Endothelial cell (in vitro differentiated cells): ENCODE data around the gene ARHGAP8. TPM values are rescaled to one million over a fixed set of nuclear protein-coding genes. Genes with fewer than 3 reads are reported as not detected.

Experiments used
- DNase-seq: peaks from one replicate; pipeline ENCODE4 v3.0.0; 2021; ENCODE audit warnings: low spot score
- H3K27ac Mint-ChIP-seq: one replicate; pipeline ENCODE4 v1.8.0; 2021; ENCODE audit warnings: mixed read lengths, inconsistent platforms; ENCODE audit not compliant: unreplicated experiment
- H3K27me3 Mint-ChIP-seq: one replicate; pipeline ENCODE4 v1.8.0; 2021; ENCODE audit warnings: mild to moderate bottlenecking, moderate library complexity, mixed read lengths, inconsistent platforms; ENCODE audit not compliant: unreplicated experiment
- H3K36me3 Mint-ChIP-seq: one replicate; pipeline ENCODE4 v1.8.0; 2021; ENCODE audit warnings: mild to moderate bottlenecking, low read depth, mixed read lengths, inconsistent platforms; ENCODE audit not compliant: unreplicated experiment
- H3K4me1 Mint-ChIP-seq: one replicate; pipeline ENCODE4 v1.8.0; 2021; ENCODE audit warnings: mild to moderate bottlenecking, mixed read lengths, inconsistent platforms; ENCODE audit not compliant: unreplicated experiment
- H3K4me3 Mint-ChIP-seq: one replicate; pipeline ENCODE4 v1.8.0; 2021; ENCODE audit warnings: mild to moderate bottlenecking, mixed read lengths, inconsistent platforms; ENCODE audit not compliant: unreplicated experiment
- H3K9me3 Mint-ChIP-seq: one replicate; pipeline ENCODE4 v1.8.0; 2021; ENCODE audit warnings: mixed read lengths, inconsistent platforms; ENCODE audit not compliant: unreplicated experiment
- long read RNA-seq: library from polyadenylated mRNA; unstranded; transcript quantifications from one replicate; pipeline ENCODE4 v2.0.0, GENCODE V29; 2020; ENCODE audit not compliant: unreplicated experiment
- total RNA-seq: library from RNA; stranded (reverse); fragmentation: NEBNext Ultra II Directional; extraction: Animal tissue kit (Norgen Biotek cat#: 25700); gene quantifications from one replicate; pipeline ENCODE4 v1.2.1, GENCODE V29; 2021; ENCODE audit not compliant: unreplicated experiment
- TF ChIP-seq, protein P1 (sequence below): fragments of 200-600 bp; sonication (generic); IDR thresholded peaks from one replicate; pipeline ENCODE4 v1.5.0; 2021; ENCODE audit warnings: antibody characterized with exemption; ENCODE audit not compliant: unreplicated experiment

ARHGAP8 gene
- total RNA-seq = 0.80 TPM
- long read RNA-seq, partial matches to known transcripts = 0 of 1 reads
- long read RNA-seq, other reads (novel, unspliced or antisense) = 0 of 1 reads

DNA sequence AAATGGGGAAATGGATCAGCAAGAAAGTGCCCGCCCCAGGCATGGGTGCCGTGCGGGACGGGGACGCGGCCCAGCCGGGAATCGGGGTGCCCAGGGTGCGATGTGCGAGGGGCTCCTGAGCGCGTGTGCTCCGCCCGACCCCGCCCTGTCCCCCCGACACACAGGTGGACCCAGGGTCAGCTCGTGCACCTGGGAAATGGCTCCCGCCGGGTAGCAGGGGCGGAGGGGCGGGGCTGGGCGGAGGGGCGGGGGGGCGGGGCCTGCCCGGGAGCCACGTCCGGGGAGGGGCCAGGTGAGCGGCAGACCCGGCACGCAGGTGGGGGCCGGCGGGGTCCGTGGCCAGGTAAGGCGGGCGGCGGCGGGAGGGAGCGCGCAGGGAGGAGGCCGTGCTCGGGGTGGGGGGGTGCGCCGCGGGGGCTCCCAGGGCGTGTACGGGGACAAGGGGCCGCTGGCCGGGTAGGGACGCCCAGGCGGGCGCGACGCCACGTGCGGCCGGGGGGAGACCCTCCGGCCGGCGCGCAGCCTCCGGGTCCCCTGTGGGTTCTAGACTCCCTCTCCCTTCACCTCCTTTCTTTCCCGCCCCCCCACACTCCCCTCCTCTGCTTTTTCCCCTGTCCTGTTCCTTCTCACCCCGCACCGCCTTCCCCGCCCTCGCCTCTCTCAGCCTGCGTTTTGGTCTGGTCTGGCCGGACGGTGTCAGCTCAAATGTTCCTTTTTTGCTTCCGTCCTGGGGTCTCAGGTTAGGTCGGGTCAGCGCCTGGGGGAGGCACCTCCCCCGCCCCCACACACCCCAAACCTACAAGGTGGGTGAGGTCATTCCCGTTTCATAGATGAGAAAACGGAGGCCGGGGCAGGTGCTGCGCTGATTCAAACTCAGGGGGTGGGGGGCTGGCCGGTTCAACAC is at the start of gene ARHGAP8:
ARHGAP8 (plus strand) TSS at position 291 of the 904 bp plus-strand sequence. CDS start 33,953 bp downstream, outside the sequence.
- TF ChIP-seq, protein P1, sequence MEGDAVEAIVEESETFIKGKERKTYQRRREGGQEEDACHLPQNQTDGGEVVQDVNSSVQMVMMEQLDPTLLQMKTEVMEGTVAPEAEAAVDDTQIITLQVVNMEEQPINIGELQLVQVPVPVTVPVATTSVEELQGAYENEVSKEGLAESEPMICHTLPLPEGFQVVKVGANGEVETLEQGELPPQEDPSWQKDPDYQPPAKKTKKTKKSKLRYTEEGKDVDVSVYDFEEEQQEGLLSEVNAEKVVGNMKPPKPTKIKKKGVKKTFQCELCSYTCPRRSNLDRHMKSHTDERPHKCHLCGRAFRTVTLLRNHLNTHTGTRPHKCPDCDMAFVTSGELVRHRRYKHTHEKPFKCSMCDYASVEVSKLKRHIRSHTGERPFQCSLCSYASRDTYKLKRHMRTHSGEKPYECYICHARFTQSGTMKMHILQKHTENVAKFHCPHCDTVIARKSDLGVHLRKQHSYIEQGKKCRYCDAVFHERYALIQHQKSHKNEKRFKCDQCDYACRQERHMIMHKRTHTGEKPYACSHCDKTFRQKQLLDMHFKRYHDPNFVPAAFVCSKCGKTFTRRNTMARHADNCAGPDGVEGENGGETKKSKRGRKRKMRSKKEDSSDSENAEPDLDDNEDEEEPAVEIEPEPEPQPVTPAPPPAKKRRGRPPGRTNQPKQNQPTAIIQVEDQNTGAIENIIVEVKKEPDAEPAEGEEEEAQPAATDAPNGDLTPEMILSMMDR = no peak
- peak within 1 kb of the TSS; percentile 65 for H3K4me3 Mint-ChIP-seq
- H3K4me1 Mint-ChIP-seq = peaks cover 3% of the 10 kb centered on the region
- no peak for DNase-seq
- no peak within 1 kb of the TSS for H3K27ac Mint-ChIP-seq
- H3K9me3 Mint-ChIP-seq = no peaks in the 10 kb centered on the region
- H3K36me3 Mint-ChIP-seq = no peaks in the 10 kb centered on the region
- H3K27me3 Mint-ChIP-seq = peaks cover 14% of the 10 kb centered on the region

DNA sequence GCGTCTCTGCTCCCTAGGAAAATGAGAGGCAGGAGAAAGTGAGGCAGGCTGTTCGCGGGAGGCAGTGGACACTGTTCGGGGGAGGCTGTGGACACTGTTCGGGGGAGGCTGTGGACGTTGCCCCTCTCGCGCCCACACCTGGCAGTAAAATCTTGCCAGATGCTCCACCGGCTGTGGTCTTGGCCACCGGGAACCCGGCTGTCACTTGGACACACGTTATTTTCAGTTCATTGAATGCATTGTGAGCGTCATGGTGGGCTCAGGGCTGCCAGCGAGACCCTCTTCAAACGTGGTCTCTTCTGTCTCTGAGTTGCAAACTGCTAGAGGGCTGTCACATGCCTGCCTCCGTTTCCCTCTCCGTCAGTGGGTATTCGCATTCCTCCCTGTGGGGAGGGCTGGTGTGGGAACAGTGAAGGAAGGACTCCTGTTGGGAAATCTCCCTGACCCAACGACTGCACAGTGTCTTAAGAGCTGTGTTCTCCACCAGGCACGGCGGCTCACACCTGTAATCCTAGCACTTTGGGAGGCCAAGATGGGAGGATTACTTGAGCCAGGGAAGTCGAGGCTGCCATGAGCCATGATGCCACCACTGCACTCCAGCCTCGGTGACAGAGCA is 49.0 kb upstream of the ARHGAP8 start:
- TF ChIP-seq, protein P1 = no peak
- Mint-ChIP-seq H3K27ac (no peak overlapping the region), H3K4me3 (peak overlapping the region; percentile 37), H3K9me3 (no peaks in the 10 kb centered on the region), H3K27me3 (peaks cover 17% of the 10 kb centered on the region), H3K4me1 (peaks cover 4% of the 10 kb centered on the region), H3K36me3 (no peaks in the 10 kb centered on the region)
- no peak for DNase-seq

DNA sequence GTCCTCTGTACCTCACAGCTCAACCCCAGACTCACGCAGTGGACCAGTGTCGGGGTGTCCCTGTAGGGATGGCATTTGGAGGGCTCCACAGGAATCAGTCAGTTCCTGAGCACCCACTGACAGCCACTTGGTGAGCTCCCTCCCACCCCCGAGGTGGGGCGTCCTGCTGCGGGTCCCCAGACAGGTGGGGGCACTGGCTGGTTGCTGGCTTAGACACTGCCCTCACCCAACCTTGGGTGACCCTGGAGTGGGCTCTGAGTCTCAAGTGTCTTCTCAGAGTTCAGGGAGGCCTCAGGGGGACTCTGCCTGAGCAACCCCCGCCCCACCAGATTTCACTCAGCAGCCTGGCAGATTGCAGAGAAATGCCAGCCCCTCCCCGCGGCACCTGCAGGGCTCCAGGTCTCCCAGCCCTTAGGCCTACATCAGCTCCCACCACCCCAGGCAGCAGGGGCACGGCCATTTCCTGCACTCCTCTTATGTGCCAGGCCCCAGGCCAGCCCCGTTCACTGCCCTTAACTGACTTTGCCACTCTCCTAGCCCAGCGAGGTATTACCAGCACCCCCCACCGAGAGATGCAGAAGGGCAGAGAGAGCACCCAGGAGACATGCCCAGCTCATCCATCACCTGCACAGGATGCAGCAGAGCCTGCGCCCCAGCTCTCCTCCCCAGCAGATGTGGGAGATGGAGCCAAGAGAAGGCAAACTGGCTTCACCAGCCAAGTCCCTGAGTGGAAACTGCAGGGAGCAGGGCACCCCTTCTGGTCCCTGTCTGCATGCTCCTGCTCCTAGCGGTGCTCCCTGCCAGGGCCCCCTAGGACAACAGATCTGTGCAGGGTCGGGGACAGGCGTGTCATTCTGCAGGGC is 48.0 kb upstream of the ARHGAP8 start:
- Mint-ChIP-seq H3K27me3 (peaks cover 13% of the 10 kb centered on the region), H3K36me3 (no peaks in the 10 kb centered on the region), H3K9me3 (no peaks in the 10 kb centered on the region), H3K4me3 (no peak overlapping the region), H3K27ac (no peak overlapping the region), H3K4me1 (no peaks in the 10 kb centered on the region)
- DNase-seq = no peak
- TF ChIP-seq, protein P1 = no peak

DNA sequence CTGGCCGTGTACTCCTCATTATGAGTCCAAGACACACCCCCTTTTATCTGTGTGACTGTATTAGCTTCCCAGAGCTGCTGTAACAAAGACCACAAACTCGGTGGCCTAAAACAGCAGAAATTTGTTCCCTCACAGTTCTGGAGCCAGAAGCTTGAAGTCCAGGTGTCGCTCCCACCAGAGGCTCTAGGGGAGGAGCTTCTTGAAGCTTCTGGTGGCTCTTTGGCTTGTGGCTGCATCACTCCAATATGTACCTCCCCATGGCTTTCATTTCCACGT is 47.4 kb upstream of the ARHGAP8 start:
- H3K27me3 Mint-ChIP-seq = peaks cover 12% of the 10 kb centered on the region
- H3K27ac Mint-ChIP-seq = no peak overlapping the region
- DNase-seq = no peak
- H3K4me3 Mint-ChIP-seq = no peak overlapping the region
- H3K4me1 Mint-ChIP-seq = no peaks in the 10 kb centered on the region
- no peaks in the 10 kb centered on the region for H3K9me3 Mint-ChIP-seq
- H3K36me3 Mint-ChIP-seq = no peaks in the 10 kb centered on the region
- TF ChIP-seq, protein P1 = no peak
